ENCODE results near the gene GLOD5. TPM values are rescaled to one million over a fixed set of nuclear protein-coding genes. Genes with fewer than 3 reads are reported as not detected.

GLOD5 gene
- total RNA-seq, 1 donor from 2014 or later = not detected

DNA sequence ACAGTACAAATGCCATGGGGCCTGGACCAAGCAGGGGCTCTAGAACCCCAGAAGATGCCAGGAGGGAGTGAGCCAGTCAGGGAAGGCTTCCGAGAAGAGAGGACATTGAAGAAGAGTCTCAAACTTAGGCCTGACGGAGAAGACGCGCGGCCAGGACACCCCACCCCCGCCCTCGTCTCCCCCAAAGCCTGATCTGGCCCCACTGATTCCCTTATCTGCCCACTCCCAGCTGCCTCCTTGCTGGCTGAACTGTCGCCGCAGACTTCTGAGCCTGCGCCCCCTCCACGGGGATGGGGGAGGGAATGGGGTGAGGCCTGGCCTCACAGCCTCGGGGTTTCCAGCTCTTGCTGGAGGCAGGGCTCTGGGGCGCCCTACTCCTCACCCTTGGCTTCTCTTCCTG, 21.2 kb downstream of the GLOD5 start:
- H3K4me3 Mint-ChIP-seq = no peak overlapping the region
- H3K27me3 Mint-ChIP-seq (ENCODE audit: low read depth) = peaks cover 20% of the 10 kb centered on the region
- H3K27ac Mint-ChIP-seq (ENCODE audit: unreplicated experiment) = no peak overlapping the region
- H3K9me3 Mint-ChIP-seq = no peaks in the 10 kb centered on the region
- TF ChIP-seq, protein P1, sequence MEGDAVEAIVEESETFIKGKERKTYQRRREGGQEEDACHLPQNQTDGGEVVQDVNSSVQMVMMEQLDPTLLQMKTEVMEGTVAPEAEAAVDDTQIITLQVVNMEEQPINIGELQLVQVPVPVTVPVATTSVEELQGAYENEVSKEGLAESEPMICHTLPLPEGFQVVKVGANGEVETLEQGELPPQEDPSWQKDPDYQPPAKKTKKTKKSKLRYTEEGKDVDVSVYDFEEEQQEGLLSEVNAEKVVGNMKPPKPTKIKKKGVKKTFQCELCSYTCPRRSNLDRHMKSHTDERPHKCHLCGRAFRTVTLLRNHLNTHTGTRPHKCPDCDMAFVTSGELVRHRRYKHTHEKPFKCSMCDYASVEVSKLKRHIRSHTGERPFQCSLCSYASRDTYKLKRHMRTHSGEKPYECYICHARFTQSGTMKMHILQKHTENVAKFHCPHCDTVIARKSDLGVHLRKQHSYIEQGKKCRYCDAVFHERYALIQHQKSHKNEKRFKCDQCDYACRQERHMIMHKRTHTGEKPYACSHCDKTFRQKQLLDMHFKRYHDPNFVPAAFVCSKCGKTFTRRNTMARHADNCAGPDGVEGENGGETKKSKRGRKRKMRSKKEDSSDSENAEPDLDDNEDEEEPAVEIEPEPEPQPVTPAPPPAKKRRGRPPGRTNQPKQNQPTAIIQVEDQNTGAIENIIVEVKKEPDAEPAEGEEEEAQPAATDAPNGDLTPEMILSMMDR (conservative IDR thresholded peaks at IDR 0.05) = no peak
- no peak for DNase-seq (ENCODE audit: low read depth, low spot score)
- no peaks in the 10 kb centered on the region for H3K36me3 Mint-ChIP-seq (ENCODE audit: low read depth)
- H3K4me1 Mint-ChIP-seq = no peaks in the 10 kb centered on the region

DNA sequence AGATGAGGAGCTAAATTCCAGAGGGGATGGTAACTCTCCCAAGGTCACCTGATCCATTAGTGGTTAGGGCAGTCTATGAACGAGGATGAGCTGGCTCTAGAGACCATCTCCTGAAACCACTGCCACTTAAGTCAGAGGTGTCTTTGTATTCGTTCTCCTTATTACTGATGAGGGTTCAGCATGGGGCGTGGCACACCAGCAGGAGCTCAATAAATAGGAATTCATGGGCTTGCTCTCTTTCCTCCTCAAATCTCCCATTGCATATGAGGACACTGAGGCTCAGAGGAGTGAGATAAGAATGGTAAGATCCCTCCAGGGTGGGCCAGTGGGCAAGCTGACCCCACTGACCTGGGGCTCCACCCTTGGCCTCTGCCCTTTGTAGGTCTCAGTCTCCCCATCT, 23.2 kb downstream of the GLOD5 start:
- H3K27ac Mint-ChIP-seq (ENCODE audit: unreplicated experiment) = no peak overlapping the region
- peaks cover 17% of the 10 kb centered on the region for H3K27me3 Mint-ChIP-seq (ENCODE audit: low read depth)
- no peaks in the 10 kb centered on the region for H3K9me3 Mint-ChIP-seq
- no peaks in the 10 kb centered on the region for H3K36me3 Mint-ChIP-seq (ENCODE audit: low read depth)
- no peak for DNase-seq (ENCODE audit: low read depth, low spot score)
- TF ChIP-seq, protein P1 (conservative IDR thresholded peaks at IDR 0.05) = no peak
- H3K4me3 Mint-ChIP-seq = no peak overlapping the region
- no peaks in the 10 kb centered on the region for H3K4me1 Mint-ChIP-seq

GRCh38 chrX:48785186-48785539, 23.6 kb downstream of the GLOD5 start:
- Mint-ChIP-seq H3K9me3 (no peaks in the 10 kb centered on the region), H3K4me1 (no peaks in the 10 kb centered on the region), H3K27ac (ENCODE audit: unreplicated experiment) (no peak overlapping the region), H3K4me3 (no peak overlapping the region), H3K27me3 (ENCODE audit: low read depth) (peaks cover 17% of the 10 kb centered on the region), H3K36me3 (ENCODE audit: low read depth) (no peaks in the 10 kb centered on the region)
- TF ChIP-seq, protein P1 (conservative IDR thresholded peaks at IDR 0.05) = no peak
- DNase-seq (ENCODE audit: low read depth, low spot score) = no peak

DNA sequence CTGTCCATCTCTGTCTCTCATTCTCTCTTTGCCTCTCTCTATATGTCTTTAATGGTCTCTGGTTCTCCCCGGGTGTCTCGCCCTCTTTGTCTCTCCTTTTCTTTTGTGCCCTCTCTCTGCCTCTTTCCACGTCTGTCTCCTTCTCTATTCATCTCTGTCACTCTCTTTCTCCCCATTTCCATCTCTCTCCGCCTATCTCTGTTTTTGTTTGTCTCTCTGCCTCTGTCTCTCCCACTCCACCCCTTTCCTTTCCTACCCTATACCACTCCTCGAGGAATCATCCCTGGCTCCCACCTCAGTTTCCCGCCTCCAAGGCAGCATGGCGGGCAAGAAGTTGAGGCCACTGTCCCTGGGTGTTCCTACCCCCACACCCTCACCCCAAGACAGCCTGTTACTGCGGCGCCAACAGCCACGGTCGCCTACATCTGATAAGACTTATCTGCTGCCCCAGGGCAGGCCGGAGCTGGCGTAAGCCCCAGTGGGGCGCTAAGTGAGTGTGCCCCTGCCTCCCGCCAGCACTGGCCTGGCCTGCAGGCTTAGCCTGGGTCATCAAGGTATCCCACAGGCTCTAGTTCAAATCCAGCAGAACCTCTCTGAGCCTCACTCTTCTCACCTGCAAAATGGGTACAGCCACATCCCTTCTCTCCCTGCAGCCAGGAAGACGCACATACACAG, 24.1 kb downstream of the GLOD5 start:
- no peaks in the 10 kb centered on the region for H3K36me3 Mint-ChIP-seq (ENCODE audit: low read depth)
- DNase-seq (ENCODE audit: low read depth, low spot score) = no peak
- TF ChIP-seq, protein P1 (conservative IDR thresholded peaks at IDR 0.05) = no peak
- H3K9me3 Mint-ChIP-seq = no peaks in the 10 kb centered on the region
- H3K27me3 Mint-ChIP-seq (ENCODE audit: low read depth) = peaks cover 17% of the 10 kb centered on the region
- no peak overlapping the region for H3K4me3 Mint-ChIP-seq
- H3K4me1 Mint-ChIP-seq = no peaks in the 10 kb centered on the region
- no peak overlapping the region for H3K27ac Mint-ChIP-seq (ENCODE audit: unreplicated experiment)

DNA sequence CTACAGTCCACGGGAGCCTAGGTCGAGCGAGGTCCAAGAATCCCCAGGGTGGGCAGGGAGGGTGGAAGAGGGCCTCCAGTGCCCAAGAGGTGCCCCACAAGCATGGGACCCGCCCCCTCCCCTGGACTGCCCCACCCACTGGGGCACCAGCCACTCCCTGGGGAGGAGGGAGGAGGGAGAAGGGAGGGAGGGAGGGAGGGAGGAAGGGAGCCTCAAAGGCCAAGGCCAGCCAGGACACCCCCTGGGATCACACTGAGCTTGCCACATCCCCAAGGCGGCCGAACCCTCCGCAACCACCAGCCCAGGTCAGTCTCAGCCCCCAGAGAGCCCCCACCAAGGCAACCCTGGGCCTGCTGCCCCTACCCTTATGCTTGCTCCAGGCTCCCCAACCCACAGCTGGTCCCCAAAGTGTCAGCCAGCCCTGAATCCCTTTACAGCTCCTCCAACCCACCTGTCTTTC, 24.8 kb downstream of the GLOD5 start, which contains the start of gene GATA1:
Gene GATA1, plus strand, starts transcription at position 250 of the 460 bp plus-strand sequence. CDS start 4,520 bp downstream, outside the sequence.
- no peaks in the 10 kb centered on the region for H3K4me1 Mint-ChIP-seq
- no peaks in the 10 kb centered on the region for H3K9me3 Mint-ChIP-seq
- TF ChIP-seq, protein P1 (conservative IDR thresholded peaks at IDR 0.05) = no peak
- H3K36me3 Mint-ChIP-seq (ENCODE audit: low read depth) = no peaks in the 10 kb centered on the region
- no peak within 1 kb of the TSS for H3K27ac Mint-ChIP-seq (ENCODE audit: unreplicated experiment)
- no peak for DNase-seq (ENCODE audit: low read depth, low spot score)
- peaks cover 17% of the 10 kb centered on the region for H3K27me3 Mint-ChIP-seq (ENCODE audit: low read depth)
- H3K4me3 Mint-ChIP-seq = no peak within 1 kb of the TSS

Measured in neural crest cell (in vitro differentiated cells).